PFSK-1 (cell line): ENCODE results near the gene FAM163B.

Source experiments
- POLR2AphosphoS5 ChIP-seq: IDR thresholded peaks from 2 replicates; pipeline ENCODE4 v1.6.1; 2012; ENCODE audit warnings: low read depth, mild to moderate bottlenecking, control low read depth, low read length, moderate library complexity
- REST ChIP-seq, 2 experiments: IDR thresholded peaks; 2 replicates each; pipeline versions ENCODE4 v1.6.1 to v1.8.0; 2011 to 2012; ENCODE audit warnings: low read depth in 2 of 2, low read length in 2 of 2, control low read depth in 1 of 2, inconsistent platforms in 1 of 2, mild to moderate bottlenecking in 1 of 2, moderate library complexity in 1 of 2; ENCODE audit not compliant: insufficient read depth in 1 of 2

GRCh38 chr9:133653638-133654037, 44.4 kb upstream of the FAM163B start:
- TF ChIP-seq POLR2AphosphoS5 (no peak), REST (IDR thresholded peaks at IDR 0.05; ENCODE audit: insufficient read depth in 1 of 2, low read depth in 2 of 2, low read length in 2 of 2) (no peak)
